Measurements from ENCODE around the gene LMNTD2. TPM values are rescaled to one million over a fixed set of nuclear protein-coding genes. Genes with fewer than 3 reads are reported as not detected.

The LMNTD2 gene
- total RNA-seq, 1 donor from 2014 or later, result 16.6 TPM

DNA sequence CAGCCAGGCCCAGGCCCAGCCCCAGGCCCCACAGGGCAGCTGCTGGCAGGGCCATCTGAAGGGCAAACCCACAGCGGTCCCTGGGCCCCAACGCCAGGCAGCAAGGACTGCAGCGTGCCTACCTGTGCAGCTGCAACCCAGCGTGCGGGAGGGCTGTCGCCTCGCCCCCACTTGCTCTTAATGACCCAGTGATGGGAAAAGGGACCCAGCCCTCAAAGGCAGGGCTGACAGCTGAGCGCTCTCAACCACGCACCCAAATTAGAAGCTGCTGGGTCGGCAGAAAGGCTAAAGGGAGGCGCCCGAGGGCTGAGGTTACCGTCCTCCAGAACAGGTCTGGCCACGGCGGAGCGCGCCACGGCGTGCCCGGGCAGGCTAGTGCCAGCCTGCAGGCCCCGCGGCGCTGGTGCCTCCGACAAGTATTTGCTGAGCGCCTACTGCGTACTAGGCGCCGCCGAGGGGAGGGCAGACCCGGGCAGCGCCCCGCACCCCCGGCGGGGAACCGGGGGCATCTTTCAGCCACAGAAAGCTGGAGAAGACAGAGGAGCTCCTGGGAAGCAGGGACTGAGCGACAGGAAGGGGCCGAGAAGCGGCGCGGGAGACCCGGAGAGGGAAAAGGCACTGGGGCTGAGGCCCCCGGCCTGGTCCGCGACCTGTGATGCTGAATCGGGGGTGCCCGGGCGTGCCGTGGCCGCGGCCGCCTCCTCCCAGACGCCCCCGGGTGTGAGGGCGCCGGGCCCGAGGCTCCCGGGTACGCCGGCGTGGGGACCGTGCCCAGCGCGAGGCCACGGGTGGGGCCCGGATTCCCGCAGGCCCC is 25.9 kb downstream of the LMNTD2 start:
- no peak overlapping the region for H3K27ac Mint-ChIP-seq
- no peaks in the 10 kb centered on the region for H3K9me3 Mint-ChIP-seq
- peaks cover 11% of the 10 kb centered on the region for H3K27me3 Mint-ChIP-seq (ENCODE audit: low read depth)
- H3K4me1 Mint-ChIP-seq, result peaks cover 8% of the 10 kb centered on the region
- peaks cover 5% of the 10 kb centered on the region for H3K36me3 Mint-ChIP-seq
- no peak for TF ChIP-seq CTCF (IDR thresholded peaks at IDR 0.05; ENCODE audit: unreplicated experiment)
- peak in 1 of 2 experiments; percentile 49 for DNase-seq (ENCODE audit: low spot score in 2 of 2, unreplicated experiment in 2 of 2)
- peak overlapping the region; percentile 69 for H3K4me3 Mint-ChIP-seq

DNA sequence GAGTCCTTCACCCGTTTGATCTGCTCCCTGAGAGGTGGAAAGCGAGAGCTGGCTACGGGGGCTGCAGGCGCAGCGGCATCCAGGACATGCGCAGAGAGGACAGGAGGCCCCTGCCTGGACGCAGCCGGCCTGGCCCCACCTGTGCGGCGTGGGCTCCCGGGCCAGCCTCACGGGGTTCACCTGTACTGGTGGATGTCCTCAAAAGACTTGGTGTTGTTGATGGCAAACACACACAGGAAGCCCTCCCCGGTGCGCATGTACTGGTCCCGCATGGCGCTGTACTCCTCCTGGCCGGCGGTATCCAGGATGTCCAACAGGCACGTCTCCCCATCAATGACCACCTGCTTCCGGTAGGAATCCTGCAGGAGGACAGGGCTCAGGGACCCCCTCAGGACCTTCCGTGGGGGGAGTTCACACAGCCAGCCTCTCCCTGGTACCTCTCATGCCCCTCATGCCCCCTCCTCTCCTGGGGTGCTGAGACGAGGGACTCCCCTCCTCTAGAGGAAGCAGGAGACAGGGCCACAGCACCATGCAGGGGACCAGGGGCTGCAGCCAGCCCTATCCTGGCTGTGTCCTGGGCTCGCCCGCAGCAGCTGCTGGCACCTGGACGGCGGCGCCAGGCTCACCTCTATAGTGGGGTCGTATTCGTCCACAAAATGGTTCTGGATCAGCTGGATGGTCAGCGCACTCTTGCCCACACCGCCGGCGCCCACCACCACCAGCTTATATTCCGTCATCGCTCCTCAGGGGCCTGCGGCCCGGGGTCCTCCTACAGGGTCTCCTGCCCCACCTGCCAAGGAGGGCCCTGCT is 26.7 kb downstream of the LMNTD2 start:
- peaks cover 8% of the 10 kb centered on the region for H3K4me1 Mint-ChIP-seq
- peaks cover 5% of the 10 kb centered on the region for H3K36me3 Mint-ChIP-seq
- H3K9me3 Mint-ChIP-seq, result no peaks in the 10 kb centered on the region
- no peak for TF ChIP-seq CTCF (IDR thresholded peaks at IDR 0.05; ENCODE audit: unreplicated experiment)
- DNase-seq (ENCODE audit: low spot score in 2 of 2, unreplicated experiment in 2 of 2), result no peak
- no peak overlapping the region for H3K27ac Mint-ChIP-seq
- peaks cover 10% of the 10 kb centered on the region for H3K27me3 Mint-ChIP-seq (ENCODE audit: low read depth)
- H3K4me3 Mint-ChIP-seq, result peak overlapping the region; percentile 69

GRCh38 chr11:532986-533585 is 27.5 kb downstream of the LMNTD2 start:
- TF ChIP-seq CTCF (IDR thresholded peaks at IDR 0.05; ENCODE audit: unreplicated experiment), result no peak
- Mint-ChIP-seq H3K27me3 (ENCODE audit: low read depth) (peaks cover 4% of the 10 kb centered on the region), H3K36me3 (peaks cover 5% of the 10 kb centered on the region), H3K4me1 (peaks cover 8% of the 10 kb centered on the region), H3K9me3 (no peaks in the 10 kb centered on the region), H3K27ac (no peak overlapping the region), H3K4me3 (no peak overlapping the region)
- DNase-seq (ENCODE audit: low spot score in 2 of 2, unreplicated experiment in 2 of 2), result no peak

DNA sequence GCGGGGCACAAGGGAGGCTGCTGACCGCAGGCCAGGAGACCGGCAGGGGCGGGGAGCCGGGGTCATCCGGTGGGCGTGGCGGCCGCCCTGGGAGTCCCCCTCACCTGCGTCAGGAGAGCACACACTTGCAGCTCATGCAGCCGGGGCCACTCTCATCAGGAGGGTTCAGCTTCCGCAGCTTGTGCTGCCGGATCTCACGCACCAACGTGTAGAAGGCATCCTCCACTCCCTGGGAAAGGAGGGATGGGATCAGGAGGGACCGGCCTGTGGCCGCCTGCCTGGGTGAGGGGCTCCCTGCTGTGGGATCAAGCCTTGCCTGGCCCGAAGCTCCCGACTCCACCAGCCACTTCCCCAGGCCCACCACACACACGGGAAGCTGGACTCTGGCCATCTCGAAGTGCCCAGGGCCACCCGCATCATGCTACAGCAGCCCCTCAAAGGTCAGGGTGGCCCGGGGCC is 28.0 kb downstream of the LMNTD2 start:
- Mint-ChIP-seq H3K9me3 (no peaks in the 10 kb centered on the region), H3K27ac (no peak overlapping the region), H3K4me1 (peaks cover 5% of the 10 kb centered on the region), H3K4me3 (no peak overlapping the region), H3K27me3 (ENCODE audit: low read depth) (no peaks in the 10 kb centered on the region), H3K36me3 (peaks cover 5% of the 10 kb centered on the region)
- no peak for DNase-seq (ENCODE audit: low spot score in 2 of 2, unreplicated experiment in 2 of 2)
- TF ChIP-seq CTCF (IDR thresholded peaks at IDR 0.05; ENCODE audit: unreplicated experiment), result no peak

DNA sequence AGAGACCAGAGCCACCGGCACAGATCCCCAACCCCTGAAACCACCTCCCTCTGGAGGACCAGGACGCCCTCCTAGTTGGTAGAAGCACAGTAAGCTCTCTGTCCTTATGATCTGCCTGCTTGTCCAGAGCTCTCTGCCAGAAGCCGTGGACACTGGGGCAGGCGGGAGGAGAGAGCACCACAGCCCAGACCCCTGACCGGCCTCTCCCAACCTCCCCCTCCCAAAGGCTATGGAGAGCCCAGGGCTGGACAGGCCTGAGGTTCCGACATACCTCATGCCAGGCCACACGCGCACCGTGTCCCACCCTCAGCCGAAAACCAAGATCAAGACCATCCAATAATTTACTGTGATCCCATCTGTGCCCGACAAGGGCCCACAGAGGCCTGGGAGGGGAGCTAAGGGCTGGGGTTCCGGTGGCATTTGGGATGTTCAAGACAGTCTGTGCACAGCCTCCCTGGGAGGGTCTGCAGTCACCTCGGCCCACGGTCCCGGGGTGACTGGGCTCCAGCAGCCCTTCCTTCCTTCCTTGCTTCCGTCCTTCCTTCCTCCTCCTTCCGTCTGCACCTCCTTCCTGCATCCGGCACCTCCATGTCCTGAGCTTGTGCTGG is 28.5 kb downstream of the LMNTD2 start:
- DNase-seq (ENCODE audit: low spot score in 2 of 2, unreplicated experiment in 2 of 2), result no peak
- H3K27ac Mint-ChIP-seq, result peak overlapping the region; percentile 16
- TF ChIP-seq CTCF (IDR thresholded peaks at IDR 0.05; ENCODE audit: unreplicated experiment), result no peak
- H3K36me3 Mint-ChIP-seq, result peaks cover 5% of the 10 kb centered on the region
- H3K4me3 Mint-ChIP-seq, result no peak overlapping the region
- peaks cover 5% of the 10 kb centered on the region for H3K4me1 Mint-ChIP-seq
- no peaks in the 10 kb centered on the region for H3K27me3 Mint-ChIP-seq (ENCODE audit: low read depth)
- no peaks in the 10 kb centered on the region for H3K9me3 Mint-ChIP-seq
